HG02943 (cell line): ENCODE measurements around the gene WASHC3.
"Not testable (repeated sequence)": the region's sequence is repeated elsewhere in the genome, so short reads cannot be mapped to it uniquely, and the experiment has no call there.

Experiments
- ATAC-seq: cut with Tn5 transposase; IDR thresholded peaks from one replicate; pipeline ENCODE4 v1.9.1; 2021; ENCODE audit warnings: mild to moderate bottlenecking, low read depth, moderate library complexity; ENCODE audit not compliant: unreplicated experiment

The WASHC3 gene, protein sequence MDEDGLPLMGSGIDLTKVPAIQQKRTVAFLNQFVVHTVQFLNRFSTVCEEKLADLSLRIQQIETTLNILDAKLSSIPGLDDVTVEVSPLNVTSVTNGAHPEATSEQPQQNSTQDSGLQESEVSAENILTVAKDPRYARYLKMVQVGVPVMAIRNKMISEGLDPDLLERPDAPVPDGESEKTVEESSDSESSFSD

DNA sequence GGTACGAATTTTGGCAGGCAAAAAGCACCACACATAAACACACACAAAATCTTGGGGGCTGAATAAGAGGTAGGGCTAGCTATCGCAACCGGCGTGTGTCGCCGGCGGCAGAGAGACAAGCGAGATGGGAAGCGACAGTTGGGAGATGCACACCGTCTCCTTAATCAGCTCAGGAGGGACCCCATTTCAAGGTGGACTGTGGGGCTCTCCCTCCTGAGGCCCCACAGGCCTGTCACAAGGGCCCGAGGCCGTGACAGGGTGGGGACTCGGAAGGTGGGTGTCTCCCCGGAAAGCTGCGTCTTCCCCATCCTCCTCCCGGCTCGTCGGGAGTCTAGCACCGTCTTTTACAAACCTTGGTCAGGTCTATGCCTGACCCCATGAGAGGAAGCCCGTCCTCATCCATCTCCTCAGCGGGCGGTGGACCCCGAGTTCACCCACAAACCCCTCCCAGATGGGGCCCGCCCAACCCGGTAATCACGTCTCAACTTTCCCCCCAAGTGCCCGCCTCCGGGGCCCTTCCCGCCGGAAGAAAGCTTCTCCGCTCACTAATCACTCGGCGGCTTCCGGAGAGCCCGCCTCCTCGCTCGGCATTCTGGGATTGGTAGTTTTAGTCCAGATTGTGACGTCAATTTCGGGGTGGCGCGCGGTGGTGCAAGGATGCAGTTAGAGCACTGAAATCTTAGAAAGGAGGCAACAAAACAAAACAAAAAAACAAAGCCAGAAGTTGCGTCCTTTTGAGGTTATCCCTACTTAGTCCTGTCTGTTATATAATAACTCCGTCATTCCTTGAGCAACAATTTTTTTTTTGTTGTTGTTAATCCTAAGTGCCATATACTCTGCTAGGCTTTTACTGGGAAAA lies at the start of gene WASHC3:
Gene WASHC3 (minus strand): TSS at position 432 of the 859 bp plus-strand sequence. CDS start 29 bp downstream, at position 403.
- ATAC-seq, result peak; percentile 91

DNA sequence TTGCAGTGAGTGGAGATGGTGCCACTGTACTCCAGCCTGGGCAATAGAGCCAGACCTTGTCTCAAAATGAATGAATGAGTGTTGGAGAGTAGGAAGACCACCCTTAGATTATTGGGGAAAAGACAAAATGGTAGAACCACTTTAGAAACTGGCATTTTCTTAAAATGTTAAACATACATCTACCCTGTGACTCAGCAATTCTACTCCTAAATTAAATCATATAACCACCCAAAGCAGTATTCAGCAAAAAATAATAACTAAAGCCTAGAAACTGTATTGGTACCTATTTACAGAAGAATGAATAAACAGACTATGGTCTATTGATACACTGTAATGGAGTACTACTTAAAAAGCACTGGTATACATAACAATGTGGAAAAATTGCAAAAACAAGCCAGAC lies 49.0 kb upstream of the WASHC3 start:
- ATAC-seq, result no peak

DNA sequence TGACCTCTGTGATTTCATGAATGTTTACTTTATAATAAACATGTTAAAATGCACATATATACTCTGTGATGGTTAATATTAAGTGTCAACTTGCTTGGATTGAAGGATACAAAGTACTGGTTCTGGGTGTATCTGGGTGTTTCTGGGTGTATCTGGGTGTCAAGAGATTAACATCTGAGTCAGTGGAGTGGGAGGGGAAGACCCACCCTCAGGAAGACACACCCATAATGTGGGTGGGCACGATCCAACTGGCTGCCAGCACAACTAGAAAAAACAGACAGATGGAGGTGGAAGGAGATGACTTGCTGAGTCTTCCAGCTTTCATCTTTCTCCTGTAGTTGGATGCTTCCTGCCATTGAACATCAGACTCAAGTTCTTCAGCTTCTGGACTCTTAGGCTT lies 46.2 kb upstream of the WASHC3 start:
- no peak for ATAC-seq

DNA sequence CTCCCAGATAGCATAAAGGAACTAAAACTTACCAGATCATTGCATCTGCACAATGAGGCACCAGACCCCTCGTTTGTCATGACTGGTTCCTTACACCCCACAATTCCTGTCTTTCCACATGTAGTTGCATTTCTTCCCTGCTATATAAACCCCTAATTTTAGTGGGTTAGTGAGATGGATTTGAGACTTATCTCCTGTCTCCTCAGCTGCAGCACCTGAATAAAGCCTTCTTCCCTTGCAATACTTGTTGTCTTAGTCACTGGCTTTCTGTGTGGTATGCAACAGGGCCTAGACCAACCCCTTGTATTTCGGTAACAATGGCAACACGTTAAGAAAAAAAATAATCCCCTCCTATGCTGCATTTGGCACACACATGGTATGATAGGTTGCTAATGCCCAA lies 45.1 kb upstream of the WASHC3 start:
- no peak for ATAC-seq

DNA sequence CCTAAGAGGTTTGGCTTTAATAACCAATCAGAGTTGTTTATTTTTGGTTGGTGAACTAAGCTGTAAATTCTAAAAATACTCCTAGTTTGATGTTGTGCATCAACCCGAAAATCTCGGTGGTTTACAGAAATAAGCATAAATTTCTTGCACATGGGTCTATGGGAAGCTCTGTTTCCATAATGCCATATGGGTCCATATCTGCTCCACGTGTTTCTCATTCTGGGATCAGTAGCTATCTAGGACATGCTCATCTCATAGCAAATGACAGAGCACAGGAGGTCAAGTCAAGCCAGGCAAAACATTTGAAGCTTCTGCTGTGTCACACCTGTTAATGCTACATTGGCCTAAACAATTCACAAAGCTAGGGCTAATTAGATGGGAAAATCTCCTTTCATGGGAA lies 35.1 kb upstream of the WASHC3 start:
- ATAC-seq, result no peak

DNA sequence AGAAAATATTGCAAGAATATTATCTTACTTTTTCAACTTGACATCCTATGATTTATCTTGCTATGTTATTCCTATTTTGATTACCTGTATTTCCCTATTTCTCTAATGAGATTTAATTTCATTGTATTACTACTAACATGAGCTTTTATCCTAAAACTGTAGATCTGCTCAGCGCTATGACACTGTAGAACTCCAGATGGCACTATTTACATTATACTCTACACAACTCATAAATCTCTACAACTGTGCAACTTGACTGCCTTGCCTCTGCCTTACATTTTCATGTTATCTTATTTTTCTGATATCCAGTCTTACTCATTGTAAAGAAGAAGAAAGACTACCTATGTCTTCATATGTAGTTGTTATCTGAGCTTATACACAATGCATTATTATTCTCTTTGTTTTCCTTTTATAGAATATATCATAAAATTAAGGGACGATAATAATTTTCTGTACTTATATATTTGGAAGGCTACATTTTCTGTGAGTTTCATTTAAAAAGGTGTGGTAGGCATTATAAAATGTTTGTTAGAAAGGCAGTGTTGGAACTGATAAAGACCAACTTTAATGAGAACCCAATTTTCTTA lies 34.0 kb upstream of the WASHC3 start:
- ATAC-seq, result no peak

DNA sequence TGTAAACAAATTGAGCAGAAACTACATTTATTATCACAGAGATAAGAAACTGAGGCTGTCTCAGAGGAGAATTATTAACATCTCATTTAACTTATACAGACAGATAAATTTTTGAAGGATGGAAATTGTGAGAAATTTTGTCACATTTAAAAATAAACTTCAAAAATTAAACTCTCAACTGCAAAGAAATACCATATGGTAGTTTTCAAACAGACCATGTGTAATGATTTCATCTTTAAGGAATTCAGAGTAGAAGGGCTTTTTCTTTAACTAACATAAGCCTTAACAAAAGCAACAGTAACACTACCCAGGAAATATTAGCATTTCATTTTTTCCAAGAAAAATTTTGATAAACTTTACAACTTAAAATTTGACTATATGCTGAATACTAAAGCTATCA lies 31.5 kb upstream of the WASHC3 start:
- no peak for ATAC-seq

DNA sequence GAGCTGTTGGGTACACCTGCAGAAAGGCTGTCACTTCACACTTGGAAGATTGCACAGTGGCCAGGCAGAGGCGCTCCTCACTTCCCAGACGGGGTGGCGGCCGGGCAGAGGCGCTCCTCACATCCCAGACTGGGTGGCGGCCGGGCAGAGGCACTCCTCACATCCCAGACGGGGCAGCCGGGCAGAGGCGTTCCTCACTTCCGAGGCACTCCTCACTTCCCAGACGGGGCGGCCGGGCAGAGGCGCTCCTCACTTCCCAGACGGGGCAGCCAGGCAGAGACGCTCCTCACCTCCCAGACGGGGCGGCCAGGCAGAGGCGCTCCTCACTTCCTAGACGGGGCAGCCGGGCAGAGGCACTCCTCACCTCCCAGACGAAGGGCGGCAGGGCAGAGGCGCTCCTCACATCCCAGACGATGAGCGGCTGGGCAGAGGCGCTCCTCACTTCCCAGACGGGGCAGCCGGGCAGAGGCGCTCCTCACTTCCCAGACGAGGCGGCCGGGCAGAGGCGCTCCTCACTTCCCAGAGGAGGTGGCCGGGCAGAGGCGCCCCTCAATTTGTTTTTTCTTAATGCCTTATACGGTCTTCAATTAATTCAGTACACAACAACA lies 27.5 kb upstream of the WASHC3 start:
- ATAC-seq, result not testable (repeated sequence)

DNA sequence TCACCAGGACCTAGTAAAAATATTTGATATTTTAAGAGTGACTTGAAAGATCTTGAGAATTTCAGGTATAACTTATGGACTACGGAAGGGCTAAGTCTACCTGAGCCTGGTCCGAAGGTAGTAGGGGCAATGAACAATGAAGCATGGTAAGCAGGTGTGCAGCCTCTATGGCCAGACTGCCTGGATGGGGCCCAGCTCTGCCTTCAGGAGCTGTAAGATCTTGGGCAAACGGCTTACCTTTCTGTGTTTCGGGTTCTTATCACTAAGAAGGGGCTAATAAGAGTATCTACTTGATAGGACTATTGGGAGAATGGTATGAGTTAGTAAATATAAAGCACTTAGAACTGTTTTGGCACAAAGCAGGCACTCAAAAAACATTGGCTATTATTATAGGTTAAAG lies 19.1 kb upstream of the WASHC3 start:
- no peak for ATAC-seq

DNA sequence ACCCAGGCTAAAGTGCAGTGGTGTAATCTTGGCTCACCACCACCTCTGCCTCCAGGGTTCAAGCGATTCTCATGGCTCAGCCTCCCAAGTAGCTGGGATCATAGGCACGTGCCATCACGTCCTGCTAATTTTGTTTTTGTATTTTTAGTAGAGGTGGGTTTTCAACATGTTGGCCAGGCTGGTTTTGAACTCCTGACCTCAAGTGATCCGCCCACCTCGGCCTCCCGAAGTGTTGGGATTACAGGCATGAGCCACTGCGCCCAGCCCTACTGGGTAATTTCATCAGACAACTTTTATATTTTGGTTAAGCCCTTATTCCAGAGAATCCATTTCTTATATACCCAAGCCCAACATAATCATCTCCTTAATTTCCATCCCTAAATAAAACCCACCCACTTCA lies 10.3 kb upstream of the WASHC3 start:
- not testable (repeated sequence) for ATAC-seq

DNA sequence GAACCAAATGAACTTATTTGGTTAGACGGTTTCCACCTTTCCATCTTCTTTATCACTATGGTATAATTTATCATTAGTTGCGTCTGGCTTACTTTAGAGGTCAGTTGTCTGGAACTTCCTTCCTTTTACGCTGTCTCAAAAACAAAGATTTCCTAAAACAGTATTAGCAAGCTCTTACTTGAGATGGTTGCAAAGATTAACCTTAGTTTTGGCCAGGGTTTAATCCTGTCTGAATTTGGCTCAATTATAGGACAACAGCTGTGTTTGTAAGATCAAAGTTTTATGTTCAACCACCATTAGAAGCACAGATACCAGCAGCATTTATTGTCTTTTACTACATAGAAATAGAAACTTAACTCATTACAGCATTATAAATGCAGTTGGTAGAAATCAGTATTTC lies 7.9 kb upstream of the WASHC3 start:
- no peak for ATAC-seq

DNA sequence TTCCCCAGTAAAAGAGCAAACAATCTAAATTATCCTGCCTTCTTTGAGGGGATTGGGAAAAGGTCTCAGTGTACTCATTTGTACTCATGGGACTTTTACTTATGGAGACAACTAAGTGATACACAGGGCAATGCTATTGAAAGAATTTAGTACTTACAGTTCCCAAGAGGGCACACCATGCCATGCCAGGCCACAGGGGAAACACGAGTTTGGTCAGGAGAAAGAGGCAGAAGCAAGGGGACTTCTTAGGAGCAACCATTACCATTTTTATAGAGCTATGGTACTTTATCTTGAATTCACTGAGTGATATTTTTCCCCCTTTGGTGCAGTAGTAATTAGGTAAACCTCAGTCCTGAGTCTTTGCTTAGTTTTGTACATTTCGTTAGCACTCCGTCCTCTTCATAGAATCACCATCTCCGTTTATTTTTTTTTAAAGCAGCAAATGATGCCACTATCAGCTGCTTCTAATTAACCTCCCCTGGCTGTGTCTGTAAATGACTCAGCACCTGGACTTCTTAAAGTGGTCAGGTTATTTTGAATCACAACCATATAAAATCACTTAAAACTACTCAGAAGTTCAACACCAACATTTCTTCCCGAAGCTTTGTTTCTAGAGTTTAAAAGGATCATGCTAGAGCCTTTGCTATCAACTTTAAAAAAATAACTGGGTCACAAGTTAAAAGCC lies 5.9 kb upstream of the WASHC3 start:
- no peak for ATAC-seq

DNA sequence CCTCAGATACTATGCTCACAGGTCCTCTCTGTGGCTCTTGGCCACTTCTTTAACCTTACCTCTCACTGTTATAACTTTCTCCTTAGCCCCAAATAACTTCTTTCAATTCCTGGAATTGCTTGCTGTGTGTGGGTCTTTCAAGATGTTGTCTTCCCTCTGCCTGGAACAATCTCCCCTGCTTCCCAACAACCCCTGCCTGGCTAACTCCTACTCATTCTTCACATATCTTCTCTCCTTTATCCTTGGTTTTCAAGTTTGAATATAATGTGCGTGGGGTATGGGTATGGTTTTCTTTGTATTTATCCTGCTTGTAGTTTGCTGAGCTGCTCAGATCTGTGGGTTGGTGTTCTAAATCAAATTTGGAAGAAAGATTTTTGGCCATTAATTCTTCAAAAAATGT lies 2.7 kb upstream of the WASHC3 start:
- no peak for ATAC-seq

DNA sequence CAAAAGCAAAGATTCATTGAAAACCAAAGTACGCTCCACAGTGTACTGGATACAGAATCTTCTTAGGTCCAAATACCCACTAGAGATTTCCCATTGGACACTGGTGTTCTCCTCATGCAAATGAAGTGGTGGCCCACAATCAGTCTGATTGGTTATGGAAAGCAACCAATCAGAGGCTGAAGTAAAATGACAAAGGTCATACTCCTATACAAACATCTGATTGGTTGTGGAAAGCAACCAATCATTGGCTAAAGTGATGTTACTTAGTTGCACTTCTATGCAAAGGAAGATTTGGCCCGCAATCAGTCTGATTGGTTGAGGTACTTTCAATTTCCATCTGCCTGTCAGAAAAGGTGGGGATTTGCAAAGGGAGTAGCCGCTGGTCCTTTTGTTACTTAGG lies 1.3 kb upstream of the WASHC3 start:
- ATAC-seq, result no peak

DNA sequence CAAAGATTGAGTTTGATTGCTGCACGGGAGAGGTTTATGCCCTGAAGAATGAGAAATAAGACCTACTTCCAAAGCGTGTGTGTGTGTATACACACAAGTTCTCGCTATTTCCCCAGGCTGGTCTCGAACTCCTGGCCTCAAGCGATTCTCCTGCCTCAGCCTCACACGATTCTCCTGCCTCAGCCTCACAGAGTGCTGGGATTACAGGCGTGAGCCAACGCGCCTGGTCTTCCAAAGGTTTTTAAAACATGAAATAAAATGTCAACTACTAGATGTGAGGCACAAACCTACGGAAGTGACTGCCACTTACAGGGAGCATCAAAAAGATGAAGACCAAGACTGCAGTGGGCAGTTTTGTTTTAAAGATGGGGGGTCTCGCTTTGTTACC lies 622 bp upstream of the WASHC3 start:
- ATAC-seq, result no peak

DNA sequence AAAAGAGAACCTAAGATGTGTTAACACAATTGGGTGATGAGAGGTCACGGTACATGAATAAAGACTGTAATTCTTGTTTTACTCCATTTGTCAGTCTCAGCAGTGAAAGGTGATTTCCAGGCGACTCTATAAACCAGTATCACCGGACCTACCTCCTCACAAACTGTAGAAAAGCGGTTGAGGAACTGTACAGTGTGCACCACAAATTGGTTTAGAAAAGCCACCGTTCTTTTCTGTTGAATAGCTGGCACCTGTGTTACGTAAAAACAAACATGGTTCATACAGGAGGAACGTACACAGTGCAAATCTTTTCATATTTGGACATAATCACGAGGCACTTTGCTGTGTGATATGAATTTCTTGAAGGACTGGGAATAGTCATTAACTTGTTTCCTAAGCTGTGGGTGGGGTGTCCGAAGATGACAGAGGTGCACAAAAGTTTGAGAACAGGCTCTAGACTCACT lies 663 bp downstream of the WASHC3 start:
- ATAC-seq, result peak; percentile 34

DNA sequence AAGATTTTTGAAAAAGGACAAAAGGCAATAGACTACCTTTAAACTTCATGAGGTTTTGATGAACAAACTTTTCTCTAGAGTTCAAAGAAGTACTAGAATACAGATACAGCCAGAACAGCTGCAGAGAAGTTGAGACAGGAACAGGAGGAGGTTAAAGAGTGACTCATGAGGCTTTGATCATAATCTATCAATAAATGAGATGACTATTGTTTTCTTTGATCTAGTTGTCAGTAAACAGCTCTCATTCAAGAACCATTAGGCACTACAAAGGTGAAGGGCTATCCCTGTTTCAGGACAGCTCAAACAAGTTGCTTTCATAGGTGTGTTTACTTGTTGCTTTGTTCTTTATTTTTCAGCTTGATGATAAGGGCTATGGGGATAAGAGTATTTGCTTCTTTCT lies 2.4 kb downstream of the WASHC3 start:
- ATAC-seq, result no peak

DNA sequence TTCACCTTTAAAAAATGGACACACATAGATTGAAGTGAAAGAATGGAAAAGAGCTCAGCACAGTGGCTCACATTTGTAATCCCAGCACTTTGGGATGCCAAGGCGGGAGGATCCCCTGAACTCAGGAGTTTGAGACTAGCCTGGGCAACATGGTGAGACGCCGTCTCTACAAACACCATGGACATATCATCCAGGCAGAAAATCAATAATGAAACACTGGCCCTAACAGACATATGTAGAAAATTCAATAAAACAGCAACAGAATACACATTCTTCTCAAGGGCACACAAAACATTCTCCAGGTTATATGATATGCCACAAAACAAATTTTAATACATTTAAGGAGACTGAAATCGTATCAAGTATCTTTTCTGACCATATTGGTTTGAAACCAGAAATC lies 7.4 kb downstream of the WASHC3 start:
- ATAC-seq, result no peak

DNA sequence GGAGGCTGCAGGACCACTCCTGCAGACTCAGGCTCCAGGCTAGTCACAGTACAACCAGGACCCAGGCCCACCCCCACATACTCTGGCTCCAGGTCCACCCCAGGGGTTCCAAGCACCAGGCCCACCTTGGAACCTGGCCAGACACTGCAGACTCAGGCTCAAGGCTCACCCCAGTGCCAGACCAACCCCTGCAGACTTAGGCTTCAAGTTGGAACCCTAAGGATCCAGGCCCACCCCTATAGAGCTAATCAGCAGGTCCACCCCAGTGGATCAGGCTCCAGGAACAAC lies 8.8 kb downstream of the WASHC3 start:
- no peak for ATAC-seq

DNA sequence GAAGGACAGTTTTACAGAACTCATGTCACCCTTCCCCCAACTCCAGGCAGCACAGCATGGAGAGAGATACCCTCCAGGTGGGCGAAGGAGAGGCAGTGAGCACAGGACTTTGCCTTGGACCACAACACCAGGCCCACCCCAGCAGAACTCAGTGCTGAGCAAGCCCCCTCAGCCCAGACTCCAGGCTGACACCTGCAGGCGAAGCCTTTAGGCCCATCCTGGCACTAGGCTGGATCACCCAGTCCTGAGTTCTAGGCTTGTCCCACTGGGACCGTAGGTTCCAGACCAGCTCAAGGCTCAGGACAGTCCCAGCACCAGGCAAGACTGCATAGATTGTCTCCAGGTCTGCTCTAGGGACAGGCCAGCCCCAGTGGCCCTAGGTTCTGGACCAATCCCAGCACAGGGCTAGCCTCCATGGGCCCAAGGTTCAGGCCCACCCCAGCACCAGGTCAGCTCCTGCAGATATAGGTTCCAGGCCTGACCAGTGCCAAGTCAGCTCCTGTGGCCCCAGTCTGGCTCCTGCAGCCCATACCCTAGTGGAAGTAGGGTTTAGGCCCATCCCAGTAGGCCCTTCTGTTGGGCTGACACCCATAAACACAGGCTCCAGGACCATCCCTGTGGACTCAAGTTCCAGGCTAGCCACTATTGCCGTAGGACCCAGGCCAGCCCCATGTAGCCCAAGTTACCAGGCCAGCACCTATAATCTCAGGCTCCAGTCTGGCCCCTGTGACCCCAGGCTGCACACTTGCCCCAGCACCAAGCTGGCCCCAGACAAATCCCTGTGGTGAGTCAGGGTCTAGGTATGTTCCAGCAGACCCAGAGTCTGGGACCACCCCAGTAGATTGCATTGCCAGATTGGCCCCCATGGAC lies 9.4 kb downstream of the WASHC3 start:
- no peak for ATAC-seq
